Calu3 (cell line): ENCODE measurements around the gene GALK2. TPM values are rescaled to one million over a fixed set of nuclear protein-coding genes. Genes with fewer than 3 reads are reported as not detected.

Experiments used
- BruUV-seq: library from RNA; stranded (reverse); fragments of 400-500 nt; replicated peaks from 2 replicates; lab custom pipeline; 2021; lab: Mats Ljungman, UMichigan
- CTCF ChIA-PET: fragments of 300-600 bp; sonication (Branson Sonifier 250); formaldehyde crosslinking; loops from one replicate; lab custom pipeline; 2022; ENCODE audit warnings: antibody characterized with exemption; lab: Charles Lee
- DNase-seq: peaks from one replicate; pipeline ENCODE4 v3.0.0; 2022
- H3K27ac Mint-ChIP-seq: one replicate; pipeline ENCODE4 v1.8.0; 2022; ENCODE audit warnings: mixed read lengths; ENCODE audit not compliant: unreplicated experiment
- H3K27me3 Mint-ChIP-seq: one replicate; pipeline ENCODE4 v1.8.0; 2022; ENCODE audit warnings: mixed read lengths; ENCODE audit not compliant: unreplicated experiment
- H3K36me3 Mint-ChIP-seq: one replicate; pipeline ENCODE4 v1.8.0; 2022; ENCODE audit warnings: mild to moderate bottlenecking, moderate library complexity, mixed read lengths; ENCODE audit not compliant: insufficient read depth, unreplicated experiment
- H3K4me1 Mint-ChIP-seq: one replicate; pipeline ENCODE4 v1.8.0; 2022; ENCODE audit warnings: mild to moderate bottlenecking, low read depth, mixed read lengths; ENCODE audit not compliant: unreplicated experiment
- H3K4me3 Mint-ChIP-seq: one replicate; pipeline ENCODE4 v1.8.0; 2022; ENCODE audit warnings: mild to moderate bottlenecking, low read depth, moderate library complexity, mixed read lengths; ENCODE audit not compliant: unreplicated experiment
- H3K9me3 Mint-ChIP-seq: one replicate; pipeline ENCODE4 v1.8.0; 2022; ENCODE audit warnings: low read depth, mixed read lengths; ENCODE audit not compliant: unreplicated experiment
- CTCF ChIP-seq: fragments of 200-600 bp; IDR thresholded peaks from one replicate; pipeline ENCODE4 v1.8.0; 2022; ENCODE audit warnings: antibody characterized with exemption; ENCODE audit not compliant: unreplicated experiment
- intact Hi-C: fragments of 100-400 bp; cut with micrococcal nuclease; formaldehyde crosslinking; loops from one replicate; pipeline ENCODE4 v1.10.0; 2022; ENCODE audit not compliant: unreplicated experiment
- total RNA-seq: library from RNA; stranded (reverse); gene quantifications from 2 replicates; pipeline ENCODE4 v1.2.3, GENCODE V29; 2022

Gene GALK2
- total RNA-seq, 1 experiment from 2014 or later, result 48.3 TPM

GRCh38 chr15:49290191-49290590, 120.1 kb downstream of the GALK2 start:
- no peak overlapping the region for H3K27ac Mint-ChIP-seq
- DNase-seq, result no peak
- H3K36me3 Mint-ChIP-seq, result no peaks in the 10 kb centered on the region
- no peak for TF ChIP-seq CTCF
- peaks cover 10% of the 10 kb centered on the region for H3K4me1 Mint-ChIP-seq
- no peak overlapping the region for H3K4me3 Mint-ChIP-seq
- H3K9me3 Mint-ChIP-seq, result no peaks in the 10 kb centered on the region
- intact Hi-C loops, result no loop called here
- CTCF ChIA-PET, result no interaction called here
- no peaks in the 10 kb centered on the region for H3K27me3 Mint-ChIP-seq
- BruUV-seq, result no TSS peak

DNA sequence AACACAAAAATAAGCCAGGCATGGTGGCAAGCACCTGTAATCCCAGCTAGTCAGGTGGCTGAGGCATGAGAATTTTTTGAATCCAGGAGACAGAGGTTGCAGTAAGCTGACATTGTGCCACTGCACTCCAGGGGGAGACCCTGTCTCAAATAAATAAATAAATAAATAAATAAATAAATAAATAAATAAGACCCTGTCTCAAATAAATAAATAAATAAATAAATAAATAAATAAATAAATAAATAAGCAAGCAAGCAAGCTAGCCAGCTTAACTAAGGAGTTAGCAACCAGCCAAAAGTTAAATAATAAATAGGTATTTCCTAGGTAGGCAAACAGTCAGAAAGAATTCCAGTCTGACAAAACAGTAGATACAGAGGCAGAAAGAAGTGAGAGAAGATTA, 123.9 kb downstream of the GALK2 start:
- DNase-seq, result no peak
- H3K27me3 Mint-ChIP-seq, result no peaks in the 10 kb centered on the region
- TF ChIP-seq CTCF, result no peak
- no peaks in the 10 kb centered on the region for H3K36me3 Mint-ChIP-seq
- no peak overlapping the region for H3K4me3 Mint-ChIP-seq
- intact Hi-C loops, result no loop called here
- CTCF ChIA-PET, result no interaction called here
- peaks cover 10% of the 10 kb centered on the region for H3K4me1 Mint-ChIP-seq
- no TSS peak for BruUV-seq
- H3K9me3 Mint-ChIP-seq, result no peaks in the 10 kb centered on the region
- H3K27ac Mint-ChIP-seq, result no peak overlapping the region

DNA sequence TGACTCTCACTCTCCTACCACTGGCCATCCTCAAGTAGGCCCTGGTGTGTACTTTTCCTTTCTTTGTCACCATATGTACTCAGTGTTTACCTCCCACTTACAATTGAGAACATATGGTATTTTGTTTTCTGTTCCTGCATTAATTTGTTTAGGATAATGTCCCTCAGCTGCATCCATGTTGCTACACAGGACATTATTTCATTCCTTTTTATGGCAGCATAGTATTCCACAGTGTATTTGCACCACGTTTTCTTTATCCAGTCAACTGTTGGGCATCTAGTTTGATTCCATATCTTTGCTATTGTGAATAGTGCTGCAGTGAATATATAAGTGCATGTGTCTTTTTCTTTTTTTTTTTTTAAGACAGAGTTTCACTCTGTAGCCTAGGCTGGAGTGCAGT, 126.2 kb downstream of the GALK2 start:
- Mint-ChIP-seq H3K4me1 (peaks cover 33% of the 10 kb centered on the region), H3K36me3 (no peaks in the 10 kb centered on the region), H3K27ac (no peak overlapping the region), H3K9me3 (no peaks in the 10 kb centered on the region), H3K4me3 (no peak overlapping the region), H3K27me3 (no peaks in the 10 kb centered on the region)
- CTCF ChIA-PET, result interaction anchor here (0.6 kb wide), 1 partner anchor 579 kb away, joined by 3 read pairs; no protein-coding TSS in a partner anchor
- no peak for DNase-seq
- intact Hi-C loops, result no loop called here
- TF ChIP-seq CTCF, result no peak
- BruUV-seq, result no TSS peak

DNA sequence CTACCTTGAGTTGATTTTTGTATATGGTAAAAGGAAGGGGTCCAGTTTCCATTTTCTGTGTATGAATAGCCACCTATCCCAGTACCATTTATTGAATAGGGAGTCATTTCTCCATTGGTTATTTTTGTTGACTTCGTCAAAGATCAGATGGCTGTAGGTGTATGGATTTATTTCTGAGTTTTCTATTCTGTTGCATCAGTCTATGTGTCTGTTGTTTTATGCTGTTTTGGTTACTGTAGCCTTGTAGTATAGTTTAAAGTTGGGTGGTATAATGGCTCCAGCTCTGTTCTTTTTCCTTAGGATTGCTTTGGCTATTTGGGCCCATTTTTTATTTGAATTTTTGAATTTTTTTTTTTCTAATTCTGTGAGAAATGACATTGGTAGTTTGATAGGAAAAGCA, 127.5 kb downstream of the GALK2 start:
- Mint-ChIP-seq H3K27me3 (no peaks in the 10 kb centered on the region), H3K9me3 (no peaks in the 10 kb centered on the region), H3K4me1 (peaks cover 37% of the 10 kb centered on the region), H3K27ac (no peak overlapping the region), H3K36me3 (no peaks in the 10 kb centered on the region), H3K4me3 (no peak overlapping the region)
- CTCF ChIA-PET, result no interaction called here
- intact Hi-C loops, result no loop called here
- no peak for TF ChIP-seq CTCF
- no TSS peak for BruUV-seq
- no peak for DNase-seq
